WTC11 (cell line): ENCODE results near the gene EBPL. TPM values are rescaled to one million over a fixed set of nuclear protein-coding genes. Genes with fewer than 3 reads are reported as not detected.

ENCODE experiments used
- ATAC-seq: fragments of 200-7000 bp; cut with Tn5 transposase; 2 replicates; pipeline ENCODE4 v1.10.0; 2021; ENCODE audit warnings: mild to moderate bottlenecking, moderate library complexity
- CTCF ChIA-PET: fragments of 300-600 bp; sonication (Branson Sonifier 250); formaldehyde crosslinking; loops from one replicate; lab custom pipeline; 2021; ENCODE audit warnings: antibody characterized with exemption; lab: Charles Lee
- POLR2A ChIA-PET: fragments of 350-600 bp; sonication (Branson Sonifier 250); formaldehyde crosslinking; loops from one replicate; lab custom pipeline; 2021; ENCODE audit warnings: antibody characterized with exemption; lab: Charles Lee
- DNase-seq: peaks from one replicate; pipeline ENCODE4 v3.0.0; 2021; ENCODE audit warnings: low spot score
- H3K27ac Mint-ChIP-seq: 2 replicates; pipeline ENCODE4 v1.8.0; 2021; ENCODE audit warnings: mixed read lengths
- H3K27me3 Mint-ChIP-seq: 2 replicates; pipeline ENCODE4 v1.8.0; 2021; ENCODE audit warnings: low read depth, mild to moderate bottlenecking, moderate library complexity, mixed read lengths
- H3K36me3 Mint-ChIP-seq: 2 replicates; pipeline ENCODE4 v1.8.0; 2021; ENCODE audit warnings: mixed read lengths
- H3K4me1 Mint-ChIP-seq: 2 replicates; pipeline ENCODE4 v1.8.0; 2022; ENCODE audit warnings: mixed read lengths
- H3K4me3 Mint-ChIP-seq: 2 replicates; pipeline ENCODE4 v1.8.0; 2021; ENCODE audit warnings: mild to moderate bottlenecking, moderate library complexity, mixed read lengths
- H3K9me3 Mint-ChIP-seq: 2 replicates; pipeline ENCODE4 v1.8.0; 2021; ENCODE audit warnings: mixed read lengths
- AR ChIP-seq: fragments of 250-450 bp; sonication (Bioruptor Pico); IDR thresholded peaks from 2 replicates; pipeline ENCODE4 v1.9.0; 2021; ENCODE audit warnings: mild to moderate bottlenecking
- CBFB ChIP-seq: sonication (generic); formaldehyde crosslinking; IDR thresholded peaks from 2 replicates; pipeline ENCODE4 v1.8.1; 2022; ENCODE audit warnings: mild to moderate bottlenecking, low read depth, missing genetic modification reagents
- ELF4 ChIP-seq: sonication (generic); formaldehyde crosslinking; IDR thresholded peaks from 2 replicates; pipeline ENCODE4 v1.8.1; 2022; ENCODE audit warnings: low read depth, mild to moderate bottlenecking, moderate library complexity, missing genetic modification reagents
- ESRRA ChIP-seq: sonication (generic); formaldehyde crosslinking; IDR thresholded peaks from 2 replicates; pipeline ENCODE4 v1.8.1; 2022; ENCODE audit warnings: mild to moderate bottlenecking, missing genetic modification reagents, borderline replicate concordance
- GABPB1 ChIP-seq: sonication (generic); formaldehyde crosslinking; IDR thresholded peaks from 2 replicates; pipeline ENCODE4 v1.8.1; 2023; ENCODE audit warnings: mild to moderate bottlenecking, missing genetic modification reagents
- GTF2I ChIP-seq: fragments of 250-450 bp; sonication (Bioruptor Pico); conservative IDR thresholded peaks from 2 replicates; pipeline ENCODE4 v1.4.0; 2021; ENCODE audit warnings: mild to moderate bottlenecking
- IRF2 ChIP-seq: sonication (generic); formaldehyde crosslinking; IDR thresholded peaks from 2 replicates; pipeline ENCODE4 v1.8.0; 2022; ENCODE audit warnings: low read depth, missing genetic modification reagents, borderline replicate concordance
- KAT7 ChIP-seq: sonication (generic); formaldehyde crosslinking; IDR thresholded peaks from 2 replicates; pipeline ENCODE4 v1.8.1; 2023; ENCODE audit warnings: missing genetic modification reagents, mild to moderate bottlenecking, borderline replicate concordance
- MYBL2 ChIP-seq: sonication (generic); formaldehyde crosslinking; IDR thresholded peaks from 2 replicates; pipeline ENCODE4 v1.8.1; 2023; ENCODE audit warnings: mild to moderate bottlenecking, moderate library complexity, missing genetic modification reagents
- NFATC4 ChIP-seq: fragments of 250-450 bp; sonication (Bioruptor Pico); IDR thresholded peaks from 2 replicates; pipeline ENCODE4 v1.9.0; 2021; ENCODE audit warnings: mild to moderate bottlenecking
- NR3C1 ChIP-seq: sonication (generic); formaldehyde crosslinking; conservative IDR thresholded peaks from 2 replicates; pipeline ENCODE4 v1.8.1; 2023; ENCODE audit warnings: low read depth, mild to moderate bottlenecking, missing genetic modification reagents
- RELA ChIP-seq: sonication (generic); formaldehyde crosslinking; IDR thresholded peaks from 2 replicates; pipeline ENCODE4 v1.8.1; 2022; ENCODE audit warnings: missing genetic modification reagents, mild to moderate bottlenecking, borderline replicate concordance
- ZNF232 ChIP-seq: sonication (generic); formaldehyde crosslinking; IDR thresholded peaks from 2 replicates; pipeline ENCODE4 v1.8.0; 2022; ENCODE audit warnings: mild to moderate bottlenecking, missing genetic modification reagents
- ZNF317 ChIP-seq: sonication (generic); formaldehyde crosslinking; IDR thresholded peaks from 2 replicates; pipeline ENCODE4 v1.8.1; 2023; ENCODE audit warnings: low read depth, mild to moderate bottlenecking, moderate library complexity, missing genetic modification reagents, borderline replicate concordance
- ZNF396 ChIP-seq: fragments of 250-450 bp; sonication (Bioruptor Pico); IDR thresholded peaks from 2 replicates; pipeline ENCODE4 v1.8.0; 2021; ENCODE audit warnings: mild to moderate bottlenecking, moderate library complexity, borderline replicate concordance
- total RNA-seq: library from RNA; stranded (reverse); gene quantifications from 3 replicates; pipeline ENCODE4 v1.2.3, GENCODE V29; 2021
- TF ChIP-seq, protein P1 (sequence below): sonication (generic); formaldehyde crosslinking; IDR thresholded peaks from 2 replicates; pipeline ENCODE4 v1.8.0; 2022; ENCODE audit warnings: mild to moderate bottlenecking, missing genetic modification reagents
- TF ChIP-seq, protein P2 (sequence below): fragments of 250-450 bp; sonication (Bioruptor Pico); IDR thresholded peaks from 2 replicates; pipeline ENCODE4 v1.9.0; 2021; ENCODE audit warnings: mild to moderate bottlenecking, borderline replicate concordance
- TF ChIP-seq, protein P3 (sequence below): sonication (generic); formaldehyde crosslinking; IDR thresholded peaks from 2 replicates; pipeline ENCODE4 v1.8.1; 2023; ENCODE audit warnings: mild to moderate bottlenecking, missing genetic modification reagents, borderline replicate concordance
- TF ChIP-seq, protein P4 (sequence below): sonication (generic); formaldehyde crosslinking; IDR thresholded peaks from 2 replicates; pipeline ENCODE4 v1.8.0; 2022; ENCODE audit warnings: mild to moderate bottlenecking, missing genetic modification reagents
- TF ChIP-seq, protein P5 (sequence below): fragments of 250-450 bp; sonication (Bioruptor Pico); IDR thresholded peaks from 2 replicates; pipeline ENCODE4 v1.9.0; 2021; ENCODE audit warnings: mild to moderate bottlenecking

The EBPL gene
- total RNA-seq, 1 experiment from 2014 or later, result 92.5 TPM

DNA sequence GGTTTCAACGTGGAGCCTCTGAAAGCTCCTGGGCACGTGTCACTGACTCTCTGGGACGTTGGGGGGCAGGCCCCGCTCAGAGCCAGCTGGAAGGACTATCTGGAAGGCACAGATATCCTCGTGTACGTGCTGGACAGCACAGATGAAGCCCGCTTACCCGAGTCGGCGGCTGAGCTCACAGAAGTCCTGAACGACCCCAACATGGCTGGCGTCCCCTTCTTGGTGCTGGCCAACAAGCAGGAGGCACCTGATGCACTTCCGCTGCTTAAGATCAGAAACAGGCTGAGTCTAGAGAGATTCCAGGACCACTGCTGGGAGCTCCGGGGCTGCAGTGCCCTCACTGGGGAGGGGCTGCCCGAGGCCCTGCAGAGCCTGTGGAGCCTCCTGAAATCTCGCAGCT, 60.7 kb downstream of the EBPL start:
- Mint-ChIP-seq H3K27me3 (no peaks in the 10 kb centered on the region), H3K4me3 (no peak overlapping the region), H3K27ac (no peak overlapping the region), H3K36me3 (no peaks in the 10 kb centered on the region), H3K4me1 (peaks cover 18% of the 10 kb centered on the region), H3K9me3 (no peaks in the 10 kb centered on the region)
- DNase-seq (no peak), ATAC-seq (no peak)
- ChIA-PET POLR2A (no interaction called here), CTCF (no interaction called here)
- no peak for TF ChIP-seq MYBL2
- no peak for TF ChIP-seq AR (CRISPR knock-in tag)
- no peak for TF ChIP-seq ZNF396 (CRISPR knock-in tag)
- no peak for TF ChIP-seq ELF4 (CRISPR knock-in tag)
- no peak for TF ChIP-seq IRF2 (CRISPR knock-in tag)
- TF ChIP-seq, protein P1, sequence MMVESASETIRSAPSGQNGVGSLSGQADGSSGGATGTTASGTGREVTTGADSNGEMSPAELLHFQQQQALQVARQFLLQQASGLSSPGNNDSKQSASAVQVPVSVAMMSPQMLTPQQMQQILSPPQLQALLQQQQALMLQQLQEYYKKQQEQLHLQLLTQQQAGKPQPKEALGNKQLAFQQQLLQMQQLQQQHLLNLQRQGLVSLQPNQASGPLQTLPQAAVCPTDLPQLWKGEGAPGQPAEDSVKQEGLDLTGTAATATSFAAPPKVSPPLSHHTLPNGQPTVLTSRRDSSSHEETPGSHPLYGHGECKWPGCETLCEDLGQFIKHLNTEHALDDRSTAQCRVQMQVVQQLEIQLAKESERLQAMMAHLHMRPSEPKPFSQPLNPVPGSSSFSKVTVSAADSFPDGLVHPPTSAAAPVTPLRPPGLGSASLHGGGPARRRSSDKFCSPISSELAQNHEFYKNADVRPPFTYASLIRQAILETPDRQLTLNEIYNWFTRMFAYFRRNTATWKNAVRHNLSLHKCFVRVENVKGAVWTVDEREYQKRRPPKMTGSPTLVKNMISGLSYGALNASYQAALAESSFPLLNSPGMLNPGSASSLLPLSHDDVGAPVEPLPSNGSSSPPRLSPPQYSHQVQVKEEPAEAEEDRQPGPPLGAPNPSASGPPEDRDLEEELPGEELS (CRISPR knock-in tag), result no peak
- no peak for TF ChIP-seq GTF2I (CRISPR knock-in tag)
- TF ChIP-seq ZNF232, result no peak
- no peak for TF ChIP-seq RELA (CRISPR knock-in tag)
- TF ChIP-seq, protein P2, sequence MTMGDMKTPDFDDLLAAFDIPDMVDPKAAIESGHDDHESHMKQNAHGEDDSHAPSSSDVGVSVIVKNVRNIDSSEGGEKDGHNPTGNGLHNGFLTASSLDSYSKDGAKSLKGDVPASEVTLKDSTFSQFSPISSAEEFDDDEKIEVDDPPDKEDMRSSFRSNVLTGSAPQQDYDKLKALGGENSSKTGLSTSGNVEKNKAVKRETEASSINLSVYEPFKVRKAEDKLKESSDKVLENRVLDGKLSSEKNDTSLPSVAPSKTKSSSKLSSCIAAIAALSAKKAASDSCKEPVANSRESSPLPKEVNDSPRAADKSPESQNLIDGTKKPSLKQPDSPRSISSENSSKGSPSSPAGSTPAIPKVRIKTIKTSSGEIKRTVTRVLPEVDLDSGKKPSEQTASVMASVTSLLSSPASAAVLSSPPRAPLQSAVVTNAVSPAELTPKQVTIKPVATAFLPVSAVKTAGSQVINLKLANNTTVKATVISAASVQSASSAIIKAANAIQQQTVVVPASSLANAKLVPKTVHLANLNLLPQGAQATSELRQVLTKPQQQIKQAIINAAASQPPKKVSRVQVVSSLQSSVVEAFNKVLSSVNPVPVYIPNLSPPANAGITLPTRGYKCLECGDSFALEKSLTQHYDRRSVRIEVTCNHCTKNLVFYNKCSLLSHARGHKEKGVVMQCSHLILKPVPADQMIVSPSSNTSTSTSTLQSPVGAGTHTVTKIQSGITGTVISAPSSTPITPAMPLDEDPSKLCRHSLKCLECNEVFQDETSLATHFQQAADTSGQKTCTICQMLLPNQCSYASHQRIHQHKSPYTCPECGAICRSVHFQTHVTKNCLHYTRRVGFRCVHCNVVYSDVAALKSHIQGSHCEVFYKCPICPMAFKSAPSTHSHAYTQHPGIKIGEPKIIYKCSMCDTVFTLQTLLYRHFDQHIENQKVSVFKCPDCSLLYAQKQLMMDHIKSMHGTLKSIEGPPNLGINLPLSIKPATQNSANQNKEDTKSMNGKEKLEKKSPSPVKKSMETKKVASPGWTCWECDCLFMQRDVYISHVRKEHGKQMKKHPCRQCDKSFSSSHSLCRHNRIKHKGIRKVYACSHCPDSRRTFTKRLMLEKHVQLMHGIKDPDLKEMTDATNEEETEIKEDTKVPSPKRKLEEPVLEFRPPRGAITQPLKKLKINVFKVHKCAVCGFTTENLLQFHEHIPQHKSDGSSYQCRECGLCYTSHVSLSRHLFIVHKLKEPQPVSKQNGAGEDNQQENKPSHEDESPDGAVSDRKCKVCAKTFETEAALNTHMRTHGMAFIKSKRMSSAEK (CRISPR knock-in tag), result no peak
- no peak for TF ChIP-seq ESRRA (CRISPR knock-in tag)
- no peak for TF ChIP-seq NR3C1 (CRISPR knock-in tag)

GRCh38 chr13:49629947-49630346, 61.3 kb downstream of the EBPL start:
- Mint-ChIP-seq H3K36me3 (no peaks in the 10 kb centered on the region), H3K27ac (no peak overlapping the region)
- no peak for DNase-seq
- TF ChIP-seq, protein P3, sequence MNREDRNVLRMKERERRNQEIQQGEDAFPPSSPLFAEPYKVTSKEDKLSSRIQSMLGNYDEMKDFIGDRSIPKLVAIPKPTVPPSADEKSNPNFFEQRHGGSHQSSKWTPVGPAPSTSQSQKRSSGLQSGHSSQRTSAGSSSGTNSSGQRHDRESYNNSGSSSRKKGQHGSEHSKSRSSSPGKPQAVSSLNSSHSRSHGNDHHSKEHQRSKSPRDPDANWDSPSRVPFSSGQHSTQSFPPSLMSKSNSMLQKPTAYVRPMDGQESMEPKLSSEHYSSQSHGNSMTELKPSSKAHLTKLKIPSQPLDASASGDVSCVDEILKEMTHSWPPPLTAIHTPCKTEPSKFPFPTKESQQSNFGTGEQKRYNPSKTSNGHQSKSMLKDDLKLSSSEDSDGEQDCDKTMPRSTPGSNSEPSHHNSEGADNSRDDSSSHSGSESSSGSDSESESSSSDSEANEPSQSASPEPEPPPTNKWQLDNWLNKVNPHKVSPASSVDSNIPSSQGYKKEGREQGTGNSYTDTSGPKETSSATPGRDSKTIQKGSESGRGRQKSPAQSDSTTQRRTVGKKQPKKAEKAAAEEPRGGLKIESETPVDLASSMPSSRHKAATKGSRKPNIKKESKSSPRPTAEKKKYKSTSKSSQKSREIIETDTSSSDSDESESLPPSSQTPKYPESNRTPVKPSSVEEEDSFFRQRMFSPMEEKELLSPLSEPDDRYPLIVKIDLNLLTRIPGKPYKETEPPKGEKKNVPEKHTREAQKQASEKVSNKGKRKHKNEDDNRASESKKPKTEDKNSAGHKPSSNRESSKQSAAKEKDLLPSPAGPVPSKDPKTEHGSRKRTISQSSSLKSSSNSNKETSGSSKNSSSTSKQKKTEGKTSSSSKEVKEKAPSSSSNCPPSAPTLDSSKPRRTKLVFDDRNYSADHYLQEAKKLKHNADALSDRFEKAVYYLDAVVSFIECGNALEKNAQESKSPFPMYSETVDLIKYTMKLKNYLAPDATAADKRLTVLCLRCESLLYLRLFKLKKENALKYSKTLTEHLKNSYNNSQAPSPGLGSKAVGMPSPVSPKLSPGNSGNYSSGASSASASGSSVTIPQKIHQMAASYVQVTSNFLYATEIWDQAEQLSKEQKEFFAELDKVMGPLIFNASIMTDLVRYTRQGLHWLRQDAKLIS (CRISPR knock-in tag), result no peak
- TF ChIP-seq GABPB1 (CRISPR knock-in tag), result no peak
- TF ChIP-seq NR3C1 (CRISPR knock-in tag), result no peak
- TF ChIP-seq, protein P1 (CRISPR knock-in tag), result no peak
- TF ChIP-seq ZNF317, result no peak
- no peak for TF ChIP-seq CBFB (CRISPR knock-in tag)
- no peak for TF ChIP-seq KAT7 (CRISPR knock-in tag)
- TF ChIP-seq, protein P4, sequence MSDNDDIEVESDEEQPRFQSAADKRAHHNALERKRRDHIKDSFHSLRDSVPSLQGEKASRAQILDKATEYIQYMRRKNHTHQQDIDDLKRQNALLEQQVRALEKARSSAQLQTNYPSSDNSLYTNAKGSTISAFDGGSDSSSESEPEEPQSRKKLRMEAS (CRISPR knock-in tag), result no peak
- TF ChIP-seq, protein P5, sequence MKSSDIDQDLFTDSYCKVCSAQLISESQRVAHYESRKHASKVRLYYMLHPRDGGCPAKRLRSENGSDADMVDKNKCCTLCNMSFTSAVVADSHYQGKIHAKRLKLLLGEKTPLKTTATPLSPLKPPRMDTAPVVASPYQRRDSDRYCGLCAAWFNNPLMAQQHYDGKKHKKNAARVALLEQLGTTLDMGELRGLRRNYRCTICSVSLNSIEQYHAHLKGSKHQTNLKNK (CRISPR knock-in tag), result no peak
- TF ChIP-seq NFATC4 (CRISPR knock-in tag), result no peak

More at GRCh38 chr13:49629947-49630346, 61.3 kb downstream of the EBPL start:
- CTCF ChIA-PET, result no interaction called here
- peaks cover 13% of the 10 kb centered on the region for H3K4me1 Mint-ChIP-seq
- no peaks in the 10 kb centered on the region for H3K27me3 Mint-ChIP-seq
- no peak overlapping the region for H3K4me3 Mint-ChIP-seq
- no peaks in the 10 kb centered on the region for H3K9me3 Mint-ChIP-seq
- no peak for ATAC-seq
- POLR2A ChIA-PET, result no interaction called here
